GM23338 (cell line): ENCODE results near the gene DIP2B. TPM values are rescaled to one million over a fixed set of nuclear protein-coding genes. Genes with fewer than 3 reads are reported as not detected.

Source experiments
- ATAC-seq: fragments of 200-7000 bp; cut with Tn5 transposase; 3 replicates; pipeline ENCODE4 v1.9.1; 2020
- DNase-seq: peaks from one replicate; pipeline ENCODE4 v3.0.0-alpha.2; 2015; ENCODE audit warnings: low spot score
- H2AFZ ChIP-seq: fragments of 200-600 bp; sonication (generic); 2 replicates; pipeline ENCODE4 v1.8.0; 2016; ENCODE audit warnings: antibody characterized with exemption, mild to moderate bottlenecking, moderate library complexity
- H3F3A ChIP-seq: fragments of 200-600 bp; sonication (generic); replicated peaks from 2 replicates; pipeline ENCODE4 v1.8.0; 2017; ENCODE audit warnings: antibody characterized with exemption, mixed run types, low read depth
- H3K27ac ChIP-seq: fragments of 200-600 bp; sonication (generic); 2 replicates; pipeline ENCODE4 v1.6.1; 2016; ENCODE audit warnings: low read depth
- H3K27me3 ChIP-seq: fragments of 200-600 bp; sonication (generic); 2 replicates; pipeline ENCODE4 v1.8.0; 2016; ENCODE audit warnings: mild to moderate bottlenecking, mixed run types, moderate library complexity; ENCODE audit not compliant: insufficient read depth
- H3K36me3 ChIP-seq: fragments of 200-600 bp; sonication (generic); 2 replicates; pipeline ENCODE4 v1.8.0; 2016; ENCODE audit warnings: mild to moderate bottlenecking; ENCODE audit not compliant: insufficient read depth
- H3K4me1 ChIP-seq: fragments of 200-600 bp; sonication (generic); 2 replicates; pipeline ENCODE4 v1.8.0; 2016; ENCODE audit warnings: mild to moderate bottlenecking, moderate library complexity; ENCODE audit not compliant: insufficient read depth
- H3K4me2 ChIP-seq: fragments of 200-600 bp; sonication (generic); 2 replicates; pipeline ENCODE4 v1.7.1; 2017; ENCODE audit warnings: mixed run types
- H3K4me3 ChIP-seq: fragments of 200-600 bp; sonication (generic); 2 replicates; pipeline ENCODE4 v1.6.1; 2016; ENCODE audit warnings: mixed run types
- H3K79me2 ChIP-seq: fragments of 200-600 bp; sonication (generic); replicated peaks from 2 replicates; pipeline ENCODE4 v1.8.0; 2017; ENCODE audit warnings: mild to moderate bottlenecking; ENCODE audit not compliant: insufficient read depth
- H3K9me2 ChIP-seq: fragments of 200-600 bp; sonication (generic); 2 replicates; pipeline ENCODE4 v1.8.0; 2017; ENCODE audit not compliant: insufficient read depth
- H4K20me1 ChIP-seq: fragments of 200-600 bp; sonication (generic); replicated peaks from 2 replicates; pipeline ENCODE4 v1.8.0; 2017; ENCODE audit warnings: mild to moderate bottlenecking; ENCODE audit not compliant: insufficient read depth
- H3K27ac Mint-ChIP-seq: 2 replicates; pipeline ENCODE4 v1.8.0; 2020; ENCODE audit warnings: inconsistent platforms, mild to moderate bottlenecking, moderate library complexity, mixed read lengths
- H3K27me3 Mint-ChIP-seq: 3 replicates; pipeline ENCODE4 v1.8.0; 2022; ENCODE audit warnings: low read depth, mild to moderate bottlenecking, moderate library complexity, mixed read lengths, inconsistent platforms; ENCODE audit not compliant: insufficient read depth, poor library complexity
- H3K36me3 Mint-ChIP-seq: 3 replicates; pipeline ENCODE4 v1.8.0; 2021; ENCODE audit warnings: low read depth, mild to moderate bottlenecking, inconsistent platforms, moderate library complexity, mixed read lengths
- H3K4me1 Mint-ChIP-seq: 3 replicates; pipeline ENCODE4 v1.8.0; 2020; ENCODE audit warnings: mild to moderate bottlenecking, inconsistent platforms, mixed read lengths
- H3K4me3 Mint-ChIP-seq: 3 replicates; pipeline ENCODE4 v1.8.0; 2021; ENCODE audit warnings: moderate library complexity, mild to moderate bottlenecking, inconsistent platforms, mixed read lengths
- H3K9me3 Mint-ChIP-seq: 3 replicates; pipeline ENCODE4 v1.8.0; 2020; ENCODE audit warnings: moderate library complexity, mild to moderate bottlenecking, inconsistent platforms, mixed read lengths
- CREB1 ChIP-seq: fragments of 250-450 bp; sonication (Bioruptor Pico); IDR thresholded peaks from 2 replicates; pipeline ENCODE4 v1.5.0; 2020; ENCODE audit warnings: low read depth, mild to moderate bottlenecking, moderate library complexity
- CTCF ChIP-seq, 2 experiments: fragments of 200-600 bp in 1 of 2; sonication (generic) in 1 of 2; conservative IDR thresholded peaks; 2 replicates each; pipeline versions ENCODE4 v1.5.1 to v1.6.1; 2016 to 2017; ENCODE audit warnings: antibody characterized with exemption in 2 of 2, low read depth in 2 of 2, mild to moderate bottlenecking in 2 of 2, moderate library complexity in 1 of 2
- EZH2 ChIP-seq: fragments of 200-600 bp; sonication (generic); IDR thresholded peaks from one replicate; pipeline ENCODE4 v1.8.0; 2017; ENCODE audit warnings: antibody characterized with exemption, mild to moderate bottlenecking, low read depth; ENCODE audit not compliant: unreplicated experiment
- EZH2phosphoT487 ChIP-seq: fragments of 200-600 bp; sonication (generic); IDR thresholded peaks from one replicate; pipeline ENCODE4 v1.8.1; 2018; ENCODE audit warnings: antibody characterized with exemption; ENCODE audit not compliant: unreplicated experiment
- JUNB ChIP-seq: IDR thresholded peaks from one replicate; pipeline ENCODE4 v1.6.1; 2016; ENCODE audit warnings: antibody characterized with exemption; ENCODE audit not compliant: unreplicated experiment
- NANOG ChIP-seq: IDR thresholded peaks from 2 replicates; pipeline ENCODE4 v1.6.1; 2016; ENCODE audit warnings: antibody characterized with exemption, borderline replicate concordance
- POLR2AphosphoS5 ChIP-seq: IDR thresholded peaks from 2 replicates; pipeline ENCODE4 v1.6.1; 2016; ENCODE audit warnings: antibody characterized with exemption, low read depth
- REST ChIP-seq: IDR thresholded peaks from one replicate; pipeline ENCODE4 v1.6.1; 2018; ENCODE audit warnings: antibody characterized with exemption; ENCODE audit not compliant: unreplicated experiment
- STAT1 ChIP-seq: IDR thresholded peaks from one replicate; pipeline ENCODE4 v1.6.1; 2016; ENCODE audit warnings: antibody characterized with exemption; ENCODE audit not compliant: unreplicated experiment
- ZNF114 ChIP-seq: fragments of 250-450 bp; sonication (Bioruptor Pico); IDR thresholded peaks from 2 replicates; pipeline ENCODE4 v1.5.0; 2020; ENCODE audit warnings: mild to moderate bottlenecking, moderate library complexity
- ZNF331 ChIP-seq: fragments of 250-450 bp; sonication (Bioruptor Pico); IDR thresholded peaks from 2 replicates; pipeline ENCODE4 v1.5.0; 2020; ENCODE audit warnings: low read depth, mild to moderate bottlenecking, moderate library complexity
- polyA plus RNA-seq: library from polyadenylated mRNA; unstranded; fragments of >200 nt; fragmentation: Nextera tagmentation; extraction: Ambion mirVana; gene quantifications from 2 replicates; pipeline ENCODE4 v1.2.1, GENCODE V29; 2016
- total RNA-seq: library from RNA; depleted of rRNA; stranded (reverse); fragments of >200 nt; shearing (Covaris generic); gene quantifications from 2 replicates; pipeline ENCODE4 v1.2.3, GENCODE V29; 2014
- TF ChIP-seq, protein P1 (sequence below): IDR thresholded peaks from 2 replicates; pipeline ENCODE4 v1.6.1; 2016; ENCODE audit warnings: antibody characterized with exemption
- TF ChIP-seq, protein P2 (sequence below): fragments of 250-450 bp; sonication (Bioruptor Pico); IDR thresholded peaks from 2 replicates; pipeline ENCODE4 v1.5.0; 2020; ENCODE audit warnings: mild to moderate bottlenecking, moderate library complexity

Gene DIP2B
- total and polyA plus RNA-seq, 2 experiments from 2014 or later = 8.0 to 36.4 TPM

DNA sequence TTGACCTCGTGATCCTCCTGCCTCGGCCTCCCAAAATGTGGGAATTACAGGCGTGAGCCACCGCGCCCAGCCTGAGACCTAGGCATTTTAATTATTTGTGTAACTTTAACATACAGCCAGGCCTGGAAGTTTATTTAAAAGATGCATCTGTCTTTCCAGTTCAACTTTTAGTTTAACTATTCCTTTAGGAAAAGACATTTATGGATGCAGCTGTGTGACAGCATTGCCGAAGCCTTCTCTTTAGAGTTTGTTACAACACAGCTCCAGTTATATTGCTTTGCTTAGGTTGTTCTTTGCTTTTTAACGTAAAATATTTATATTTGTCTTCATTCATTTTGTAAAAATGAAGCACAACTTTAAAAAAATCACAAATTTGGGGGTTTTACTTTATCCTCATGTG is 67.0 kb downstream of the DIP2B start:
- ATAC-seq (no peak), DNase-seq (no peak)
- Histone ChIP-seq H3F3A (no peaks in the 10 kb centered on the region; the same call in 1 of the 2 replicates), H3K27me3 (no peaks in the 10 kb centered on the region), H4K20me1 (0 out of 2 replicates have a peak, but pooled peaks cover 4% of the 10 kb centered on the region), H3K4me1 (peaks cover 63% of the 10 kb centered on the region), H3K79me2 (peaks cover 87% of the 10 kb centered on the region), H3K4me3 (no peak overlapping the region), H3K4me2 (no peak overlapping the region), H3K36me3 (no peaks in the 10 kb centered on the region), H2AFZ (no peak overlapping the region), H3K9me2 (no peaks in the 10 kb centered on the region), H3K27ac (no peak overlapping the region)
- Mint-ChIP-seq H3K4me3 (no peak overlapping the region), H3K9me3 (no peaks in the 10 kb centered on the region), H3K36me3 (no peaks in the 10 kb centered on the region), H3K4me1 (peaks cover 52% of the 10 kb centered on the region), H3K27ac (no peak overlapping the region), H3K27me3 (no peaks in the 10 kb centered on the region)
- TF ChIP-seq EZH2 = no peak
- no peak for TF ChIP-seq POLR2AphosphoS5
- TF ChIP-seq, protein P1, sequence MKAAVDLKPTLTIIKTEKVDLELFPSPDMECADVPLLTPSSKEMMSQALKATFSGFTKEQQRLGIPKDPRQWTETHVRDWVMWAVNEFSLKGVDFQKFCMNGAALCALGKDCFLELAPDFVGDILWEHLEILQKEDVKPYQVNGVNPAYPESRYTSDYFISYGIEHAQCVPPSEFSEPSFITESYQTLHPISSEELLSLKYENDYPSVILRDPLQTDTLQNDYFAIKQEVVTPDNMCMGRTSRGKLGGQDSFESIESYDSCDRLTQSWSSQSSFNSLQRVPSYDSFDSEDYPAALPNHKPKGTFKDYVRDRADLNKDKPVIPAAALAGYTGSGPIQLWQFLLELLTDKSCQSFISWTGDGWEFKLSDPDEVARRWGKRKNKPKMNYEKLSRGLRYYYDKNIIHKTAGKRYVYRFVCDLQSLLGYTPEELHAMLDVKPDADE = no peak
- TF ChIP-seq EZH2phosphoT487 = no peak
- TF ChIP-seq ZNF114 (CRISPR knock-in tag) = no peak
- no peak for TF ChIP-seq STAT1
- no peak for TF ChIP-seq JUNB
- no peak for TF ChIP-seq ZNF331 (CRISPR knock-in tag)
- TF ChIP-seq, protein P2, sequence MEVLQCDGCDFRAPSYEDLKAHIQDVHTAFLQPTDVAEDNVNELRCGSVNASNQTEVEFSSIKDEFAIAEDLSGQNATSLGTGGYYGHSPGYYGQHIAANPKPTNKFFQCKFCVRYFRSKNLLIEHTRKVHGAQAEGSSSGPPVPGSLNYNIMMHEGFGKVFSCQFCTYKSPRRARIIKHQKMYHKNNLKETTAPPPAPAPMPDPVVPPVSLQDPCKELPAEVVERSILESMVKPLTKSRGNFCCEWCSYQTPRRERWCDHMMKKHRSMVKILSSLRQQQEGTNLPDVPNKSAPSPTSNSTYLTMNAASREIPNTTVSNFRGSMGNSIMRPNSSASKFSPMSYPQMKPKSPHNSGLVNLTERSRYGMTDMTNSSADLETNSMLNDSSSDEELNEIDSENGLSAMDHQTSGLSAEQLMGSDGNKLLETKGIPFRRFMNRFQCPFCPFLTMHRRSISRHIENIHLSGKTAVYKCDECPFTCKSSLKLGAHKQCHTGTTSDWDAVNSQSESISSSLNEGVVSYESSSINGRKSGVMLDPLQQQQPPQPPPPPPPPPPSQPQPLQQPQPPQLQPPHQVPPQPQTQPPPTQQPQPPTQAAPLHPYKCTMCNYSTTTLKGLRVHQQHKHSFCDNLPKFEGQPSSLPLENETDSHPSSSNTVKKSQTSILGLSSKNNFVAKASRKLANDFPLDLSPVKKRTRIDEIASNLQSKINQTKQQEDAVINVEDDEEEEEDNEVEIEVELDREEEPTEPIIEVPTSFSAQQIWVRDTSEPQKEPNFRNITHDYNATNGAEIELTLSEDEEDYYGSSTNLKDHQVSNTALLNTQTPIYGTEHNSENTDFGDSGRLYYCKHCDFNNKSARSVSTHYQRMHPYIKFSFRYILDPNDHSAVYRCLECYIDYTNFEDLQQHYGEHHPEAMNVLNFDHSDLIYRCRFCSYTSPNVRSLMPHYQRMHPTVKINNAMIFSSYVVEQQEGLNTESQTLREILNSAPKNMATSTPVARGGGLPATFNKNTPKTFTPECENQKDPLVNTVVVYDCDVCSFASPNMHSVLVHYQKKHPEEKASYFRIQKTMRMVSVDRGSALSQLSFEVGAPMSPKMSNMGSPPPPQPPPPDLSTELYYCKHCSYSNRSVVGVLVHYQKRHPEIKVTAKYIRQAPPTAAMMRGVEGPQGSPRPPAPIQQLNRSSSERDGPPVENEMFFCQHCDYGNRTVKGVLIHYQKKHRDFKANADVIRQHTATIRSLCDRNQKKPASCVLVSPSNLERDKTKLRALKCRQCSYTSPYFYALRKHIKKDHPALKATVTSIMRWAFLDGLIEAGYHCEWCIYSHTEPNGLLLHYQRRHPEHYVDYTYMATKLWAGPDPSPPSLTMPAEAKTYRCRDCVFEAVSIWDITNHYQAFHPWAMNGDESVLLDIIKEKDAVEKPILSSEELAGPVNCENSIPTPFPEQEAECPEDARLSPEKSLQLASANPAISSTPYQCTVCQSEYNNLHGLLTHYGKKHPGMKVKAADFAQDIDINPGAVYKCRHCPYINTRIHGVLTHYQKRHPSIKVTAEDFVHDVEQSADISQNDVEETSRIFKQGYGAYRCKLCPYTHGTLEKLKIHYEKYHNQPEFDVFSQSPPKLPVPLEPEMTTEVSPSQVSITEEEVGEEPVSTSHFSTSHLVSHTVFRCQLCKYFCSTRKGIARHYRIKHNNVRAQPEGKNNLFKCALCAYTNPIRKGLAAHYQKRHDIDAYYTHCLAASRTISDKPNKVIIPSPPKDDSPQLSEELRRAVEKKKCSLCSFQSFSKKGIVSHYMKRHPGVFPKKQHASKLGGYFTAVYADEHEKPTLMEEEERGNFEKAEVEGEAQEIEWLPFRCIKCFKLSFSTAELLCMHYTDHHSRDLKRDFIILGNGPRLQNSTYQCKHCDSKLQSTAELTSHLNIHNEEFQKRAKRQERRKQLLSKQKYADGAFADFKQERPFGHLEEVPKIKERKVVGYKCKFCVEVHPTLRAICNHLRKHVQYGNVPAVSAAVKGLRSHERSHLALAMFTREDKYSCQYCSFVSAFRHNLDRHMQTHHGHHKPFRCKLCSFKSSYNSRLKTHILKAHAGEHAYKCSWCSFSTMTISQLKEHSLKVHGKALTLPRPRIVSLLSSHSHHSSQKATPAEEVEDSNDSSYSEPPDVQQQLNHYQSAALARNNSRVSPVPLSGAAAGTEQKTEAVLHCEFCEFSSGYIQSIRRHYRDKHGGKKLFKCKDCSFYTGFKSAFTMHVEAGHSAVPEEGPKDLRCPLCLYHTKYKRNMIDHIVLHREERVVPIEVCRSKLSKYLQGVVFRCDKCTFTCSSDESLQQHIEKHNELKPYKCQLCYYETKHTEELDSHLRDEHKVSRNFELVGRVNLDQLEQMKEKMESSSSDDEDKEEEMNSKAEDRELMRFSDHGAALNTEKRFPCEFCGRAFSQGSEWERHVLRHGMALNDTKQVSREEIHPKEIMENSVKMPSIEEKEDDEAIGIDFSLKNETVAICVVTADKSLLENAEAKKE (CRISPR knock-in tag) = no peak
- no peak for TF ChIP-seq REST
- TF ChIP-seq CREB1 (CRISPR knock-in tag) = no peak
- no peak for TF ChIP-seq NANOG
- TF ChIP-seq CTCF (conservative IDR thresholded peaks at IDR 0.05; ENCODE audit: low read depth in 2 of 2) = no peak
